Astrocyte (in vitro differentiated cells and primary cell): Measurements from ENCODE around the gene KCTD20.

ENCODE experiments used
- EZH2 ChIP-seq: IDR thresholded peaks from 2 replicates; pipeline ENCODE4 v1.6.1; 2012; ENCODE audit warnings: mild to moderate bottlenecking, low read length, inconsistent platforms; ENCODE audit not compliant: insufficient read depth
- TF ChIP-seq, protein P1 (sequence below): IDR thresholded peaks from 2 replicates; pipeline ENCODE4 v1.5.1; 2011; ENCODE audit warnings: low read depth, mild to moderate bottlenecking, inconsistent platforms, low read length, moderate library complexity; ENCODE audit not compliant: insufficient read depth

DNA sequence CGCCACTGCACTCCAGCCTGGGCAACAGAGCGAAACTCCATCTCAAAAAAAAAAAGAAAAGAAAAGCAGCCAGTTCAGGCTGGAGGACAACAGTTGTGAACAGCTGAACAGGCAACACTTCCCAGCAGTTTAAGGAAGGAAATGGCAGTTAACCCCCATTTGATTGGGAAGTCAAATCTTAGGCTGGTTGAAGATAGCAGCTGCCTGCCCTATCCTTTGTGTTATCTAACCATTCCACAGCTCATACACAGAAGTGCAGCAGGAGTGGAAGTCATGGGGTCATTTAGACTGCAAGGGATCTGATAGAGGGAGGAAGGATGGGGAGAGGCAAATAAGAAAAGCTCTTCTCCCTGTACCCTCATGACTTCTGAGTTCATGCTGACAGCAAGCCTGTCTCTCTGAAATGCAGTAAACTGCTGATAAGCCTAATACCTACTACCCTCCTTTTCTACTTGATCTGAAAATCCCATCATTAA, 35.3 kb downstream of the KCTD20 start:
- TF ChIP-seq, protein P1, sequence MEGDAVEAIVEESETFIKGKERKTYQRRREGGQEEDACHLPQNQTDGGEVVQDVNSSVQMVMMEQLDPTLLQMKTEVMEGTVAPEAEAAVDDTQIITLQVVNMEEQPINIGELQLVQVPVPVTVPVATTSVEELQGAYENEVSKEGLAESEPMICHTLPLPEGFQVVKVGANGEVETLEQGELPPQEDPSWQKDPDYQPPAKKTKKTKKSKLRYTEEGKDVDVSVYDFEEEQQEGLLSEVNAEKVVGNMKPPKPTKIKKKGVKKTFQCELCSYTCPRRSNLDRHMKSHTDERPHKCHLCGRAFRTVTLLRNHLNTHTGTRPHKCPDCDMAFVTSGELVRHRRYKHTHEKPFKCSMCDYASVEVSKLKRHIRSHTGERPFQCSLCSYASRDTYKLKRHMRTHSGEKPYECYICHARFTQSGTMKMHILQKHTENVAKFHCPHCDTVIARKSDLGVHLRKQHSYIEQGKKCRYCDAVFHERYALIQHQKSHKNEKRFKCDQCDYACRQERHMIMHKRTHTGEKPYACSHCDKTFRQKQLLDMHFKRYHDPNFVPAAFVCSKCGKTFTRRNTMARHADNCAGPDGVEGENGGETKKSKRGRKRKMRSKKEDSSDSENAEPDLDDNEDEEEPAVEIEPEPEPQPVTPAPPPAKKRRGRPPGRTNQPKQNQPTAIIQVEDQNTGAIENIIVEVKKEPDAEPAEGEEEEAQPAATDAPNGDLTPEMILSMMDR, result no peak
- no peak for TF ChIP-seq EZH2
